Left cardiac atrium (tissue), 4 donors: ENCODE data around the gene EDDM13. TPM values are rescaled to one million over a fixed set of nuclear protein-coding genes. Genes with fewer than 3 reads are reported as not detected.
"Not testable (repeated sequence)": the region's sequence is repeated elsewhere in the genome, so short reads cannot be mapped to it uniquely, and the experiment has no call there.

Source experiments
- ATAC-seq, 2 donors: fragments of 200-7000 bp; cut with Tn5 transposase; one replicate each; pipeline ENCODE4 v1.9.1; 2020; ENCODE audit warnings: mild to moderate bottlenecking in 2 of 2, moderate library complexity in 2 of 2
- DNase-seq: peaks from one replicate; pipeline ENCODE4 v3.0.0-alpha.2; 2020
- intact Hi-C, 2 donors: fragments of 100-400 bp; cut with DNase I; formaldehyde crosslinking; loops; one replicate each; pipeline versions ENCODE4 v1.14.1 to v1.15.1; 2022 to 2023
- long read RNA-seq: library from polyadenylated mRNA; unstranded; transcript quantifications from one replicate; pipeline ENCODE4 v2.0.0, GENCODE V29; 2021
- total RNA-seq, 2 donors: library from RNA; stranded (reverse); fragmentation: NEBNext Ultra II Directional; extraction: Animal tissue kit (Norgen Biotek cat#: 25700); gene quantifications; one replicate each; pipeline ENCODE4 v1.2.1, GENCODE V29; 2021
- donor health status: DM: no; HTN: yes; CAD: no.
- donor health status: DM: no; HTN: yes; CAD: no; lungs with severe emphysema.
- donor health status: DM: yes; HTN: yes; CAD: no.
- donor health status: Dilated cardiomyopathy.

EDDM13 gene, protein sequence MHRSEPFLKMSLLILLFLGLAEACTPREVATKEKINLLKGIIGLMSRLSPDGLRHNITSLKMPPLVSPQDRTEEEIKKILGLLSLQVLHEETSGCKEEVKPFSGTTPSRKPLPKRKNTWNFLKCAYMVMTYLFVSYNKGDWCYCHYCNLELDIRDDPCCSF
- not detected for total RNA-seq
- long read RNA-seq, result 0 reads

- intact Hi-C loops, result no loop called here
- DNase-seq (no peak), ATAC-seq (no peak)
These were observed at the start of gene EDDM13 for GRCh38 chr19:56272161-56272798. Gene EDDM13, plus strand, starts transcription at chr19:56272748. Its CDS starts 87 bp downstream, at chr19:56272835.

GRCh38 chr19:56222901-56223300 is 49.6 kb upstream of the EDDM13 start:
- intact Hi-C loops, result no loop called here
- DNase-seq (no peak), ATAC-seq (no peak)

- DNase-seq, result no peak
- intact Hi-C loops, result no loop called here
- no peak for ATAC-seq
These were observed 49.1 kb upstream of the EDDM13 start for GRCh38 chr19:56223481-56223880.

GRCh38 chr19:56245121-56245740 is 27.3 kb upstream of the EDDM13 start:
- ATAC-seq (no peak), DNase-seq (no peak)
- intact Hi-C loops, result no loop called here

DNA sequence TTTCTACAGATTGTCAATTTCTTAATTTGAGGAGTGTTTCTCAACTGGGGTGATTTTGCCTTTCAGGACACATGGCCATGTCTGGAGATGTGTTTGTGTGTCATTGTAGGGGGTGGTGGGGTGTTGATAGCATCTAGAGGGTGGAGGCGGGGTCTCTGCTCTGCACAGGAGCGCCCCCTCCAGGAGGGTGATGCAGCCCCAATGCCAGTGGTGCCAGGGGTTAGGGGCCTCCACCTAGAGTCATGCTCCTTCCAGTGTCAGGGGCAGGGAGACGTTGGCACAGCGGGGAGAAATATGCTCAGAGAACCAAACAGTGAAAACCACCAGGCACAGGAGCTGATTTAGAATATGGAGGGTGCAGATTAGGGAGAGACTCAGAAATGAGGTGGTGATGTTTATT is 26.8 kb upstream of the EDDM13 start:
- ATAC-seq, intact Hi-C loops, DNase-seq: not testable (repeated sequence)

GRCh38 chr19:56248736-56249338 is 23.7 kb upstream of the EDDM13 start:
- intact Hi-C loops, DNase-seq, ATAC-seq: not testable (repeated sequence)

GRCh38 chr19:56252699-56253422 is 19.7 kb upstream of the EDDM13 start:
- intact Hi-C loops, result loop anchor here (5.0 to 10.0 kb wide), 4 partner anchors 79 to 178 kb away; no protein-coding TSS in a partner anchor
- ATAC-seq, result peak; percentile 79 to 94

GRCh38 chr19:56253737-56254136 is 18.8 kb upstream of the EDDM13 start:
- peak; percentile 59 to 62 for ATAC-seq
- no peak for DNase-seq
- intact Hi-C loops, result loop anchor here (5.0 to 10.0 kb wide), 4 partner anchors 79 to 179 kb away; no protein-coding TSS in a partner anchor

More at GRCh38 chr19:56252699-56253422, 19.7 kb upstream of the EDDM13 start:
- peak; percentile 68 for DNase-seq

- no peak for ATAC-seq
- intact Hi-C loops, result loop anchor here (10.0 kb wide), 2 partner anchors 87 to 183 kb away; no protein-coding TSS in a partner anchor
- no peak for DNase-seq
These were observed 14.3 kb upstream of the EDDM13 start for GRCh38 chr19:56258272-56258671.

DNA sequence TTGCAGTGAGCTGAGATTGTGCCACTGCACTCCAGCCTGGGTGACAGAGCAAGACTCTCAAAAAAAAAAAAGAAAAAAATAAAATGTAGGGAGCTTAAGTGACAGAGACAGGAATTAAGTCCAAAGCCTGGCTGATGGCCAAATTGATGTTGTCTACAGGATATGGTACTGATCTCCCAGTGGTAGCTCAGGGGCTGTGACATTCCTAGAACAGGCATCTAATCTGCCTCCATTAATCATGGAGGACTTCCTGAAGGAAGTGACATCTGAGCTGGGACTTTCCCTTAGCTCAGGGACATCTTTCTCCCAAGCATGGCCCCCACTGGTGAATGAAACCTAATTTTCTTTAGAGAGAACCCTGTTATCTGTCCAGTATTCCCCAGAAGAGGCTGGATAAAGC is 11.4 kb upstream of the EDDM13 start:
- ATAC-seq, result no peak
- intact Hi-C loops, result no loop called here
- no peak for DNase-seq

GRCh38 chr19:56261932-56262331 is 10.6 kb upstream of the EDDM13 start:
- DNase-seq, ATAC-seq, intact Hi-C loops: not testable (repeated sequence)

GRCh38 chr19:56263319-56263718 is 9.2 kb upstream of the EDDM13 start:
- ATAC-seq (no peak), DNase-seq (no peak)
- intact Hi-C loops, result no loop called here

- ATAC-seq (peak in 1 of 2 donors; percentile 63), DNase-seq (no peak)
- intact Hi-C loops, result no loop called here
These were observed 6.5 kb upstream of the EDDM13 start for GRCh38 chr19:56266051-56266450.

DNA sequence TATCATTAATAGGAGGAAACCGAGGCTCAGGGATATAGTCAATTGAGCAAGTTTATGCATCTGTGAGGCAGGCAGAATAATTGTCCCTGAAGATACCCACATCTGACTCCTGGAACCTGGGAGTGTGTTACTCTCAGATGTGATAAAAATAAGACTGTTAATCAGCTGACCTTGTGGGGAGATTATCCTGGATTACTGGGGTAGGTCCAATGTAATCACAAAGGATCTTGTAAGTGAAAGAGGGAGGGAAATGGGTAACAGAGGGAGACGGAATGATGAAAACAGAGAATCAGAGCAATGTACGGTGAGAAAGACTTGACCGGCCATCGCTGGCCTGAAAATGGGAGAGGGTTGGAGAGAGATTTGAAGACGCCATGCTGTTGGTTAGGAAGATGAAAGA is 3.2 kb upstream of the EDDM13 start:
- intact Hi-C loops, result no loop called here
- no peak for ATAC-seq
- DNase-seq, result no peak

- DNase-seq (no peak), ATAC-seq (no peak)
- intact Hi-C loops, result no loop called here
These were observed 1.9 kb upstream of the EDDM13 start for GRCh38 chr19:56270676-56271075.

- intact Hi-C loops, result no loop called here
- DNase-seq (no peak), ATAC-seq (no peak)
These were observed 1.4 kb upstream of the EDDM13 start for GRCh38 chr19:56271151-56271550.

DNA sequence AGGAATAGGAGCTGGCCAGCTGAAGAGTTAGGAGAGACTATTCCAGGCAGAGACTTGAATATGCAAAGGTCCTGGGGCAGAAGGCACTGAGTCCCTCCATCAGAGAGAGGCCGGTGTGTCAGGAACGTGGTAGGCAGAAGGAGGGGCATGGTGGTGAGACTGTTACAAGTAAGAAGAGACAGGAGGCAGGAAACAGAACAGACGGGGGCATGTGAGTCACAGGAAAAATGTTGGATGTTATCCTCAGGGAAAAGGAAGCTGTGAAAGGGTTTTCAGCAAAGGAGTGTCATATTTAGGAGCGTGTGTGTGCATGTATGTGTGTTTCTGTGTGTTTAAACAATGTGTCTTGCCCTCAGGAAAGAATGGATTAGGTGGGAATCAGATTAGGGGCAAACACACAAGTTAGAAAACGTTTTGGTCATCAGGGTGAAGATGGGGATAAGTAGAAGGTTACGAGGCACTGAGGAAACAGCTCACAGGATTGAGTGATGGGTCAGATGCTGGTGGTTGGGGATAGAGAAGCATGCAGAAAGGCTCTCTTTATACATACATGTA is 1.1 kb downstream of the EDDM13 start:
- ATAC-seq (no peak), DNase-seq (no peak)
- intact Hi-C loops, result no loop called here

- intact Hi-C loops, result no loop called here
- no peak for DNase-seq
- no peak for ATAC-seq
These were observed 10.3 kb downstream of the EDDM13 start for GRCh38 chr19:56282809-56283208.

DNA sequence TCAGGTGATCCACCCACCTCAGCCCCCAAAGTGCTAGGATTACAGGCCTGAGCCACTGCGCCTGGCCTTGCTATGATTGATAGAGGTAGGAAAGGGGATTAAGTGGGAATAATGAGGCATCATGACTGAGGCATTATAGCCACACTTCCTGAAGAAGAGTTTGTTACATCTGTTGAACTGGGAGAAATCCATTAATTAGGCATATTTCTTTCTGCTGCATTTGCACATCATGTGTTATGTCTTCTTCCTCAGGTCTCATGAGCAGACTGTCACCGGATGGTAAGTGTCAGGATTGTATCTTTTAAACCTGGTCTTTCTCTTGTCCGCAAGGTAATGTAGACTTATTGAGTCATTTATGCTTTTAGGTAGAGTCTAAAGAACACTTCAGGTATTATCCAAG is 12.2 kb downstream of the EDDM13 start:
- ATAC-seq, result no peak
- no peak for DNase-seq
- intact Hi-C loops, result no loop called here
